GM12874 (cell line): ENCODE results near the gene ANKRD11.

Experiments
- CTCF ChIP-seq: IDR thresholded peaks from 2 replicates; pipeline ENCODE4 v1.5.1; 2011; ENCODE audit warnings: low read depth, mild to moderate bottlenecking, control low read depth, low read length, moderate library complexity; ENCODE audit not compliant: insufficient read depth

ANKRD11 gene

DNA sequence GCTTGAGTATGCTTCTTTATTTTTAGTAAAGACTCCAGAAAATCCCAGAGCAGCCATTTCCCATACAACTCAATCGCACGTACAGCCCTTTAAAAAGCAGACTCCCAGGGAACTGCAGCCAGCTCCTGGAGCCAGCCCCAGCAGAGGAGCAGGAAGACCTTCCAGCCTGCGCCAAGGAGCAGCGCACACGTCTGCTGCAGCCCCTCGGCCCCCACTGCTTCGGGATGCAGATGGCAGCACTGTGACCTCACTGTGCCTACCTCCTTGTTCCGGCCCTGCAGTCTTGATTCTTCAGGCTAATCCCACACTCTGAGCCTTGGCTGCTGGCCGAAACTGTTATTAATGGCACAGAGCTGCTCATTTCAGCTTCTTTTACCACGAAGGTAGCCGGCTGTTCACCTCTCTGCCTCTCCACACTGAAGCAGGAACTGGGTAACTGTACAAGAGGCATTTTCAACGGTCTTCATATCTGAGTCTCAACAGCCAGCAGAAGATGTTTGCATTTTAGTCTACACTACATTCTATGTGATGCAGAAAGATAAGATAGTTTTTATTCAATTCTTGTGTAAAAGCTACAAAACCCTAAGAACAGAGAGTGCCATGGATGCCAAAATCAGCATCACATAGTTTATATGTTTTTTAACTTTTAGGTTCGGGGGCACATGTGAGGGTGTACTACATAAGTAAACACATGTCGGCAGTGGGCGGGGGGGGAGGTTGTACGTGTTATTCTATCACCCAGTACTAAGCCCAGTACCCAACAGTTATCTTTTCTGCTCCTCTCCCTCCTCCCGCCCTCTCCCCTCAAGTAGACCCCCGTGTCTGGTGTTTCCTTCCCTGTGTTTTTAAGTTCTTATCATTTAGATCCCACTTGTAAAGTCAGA is 130.9 kb downstream of the ANKRD11 start:
- TF ChIP-seq CTCF: no peak

GRCh38 chr16:89358030-89359005 is 132.0 kb downstream of the ANKRD11 start:
- no peak for TF ChIP-seq CTCF

DNA sequence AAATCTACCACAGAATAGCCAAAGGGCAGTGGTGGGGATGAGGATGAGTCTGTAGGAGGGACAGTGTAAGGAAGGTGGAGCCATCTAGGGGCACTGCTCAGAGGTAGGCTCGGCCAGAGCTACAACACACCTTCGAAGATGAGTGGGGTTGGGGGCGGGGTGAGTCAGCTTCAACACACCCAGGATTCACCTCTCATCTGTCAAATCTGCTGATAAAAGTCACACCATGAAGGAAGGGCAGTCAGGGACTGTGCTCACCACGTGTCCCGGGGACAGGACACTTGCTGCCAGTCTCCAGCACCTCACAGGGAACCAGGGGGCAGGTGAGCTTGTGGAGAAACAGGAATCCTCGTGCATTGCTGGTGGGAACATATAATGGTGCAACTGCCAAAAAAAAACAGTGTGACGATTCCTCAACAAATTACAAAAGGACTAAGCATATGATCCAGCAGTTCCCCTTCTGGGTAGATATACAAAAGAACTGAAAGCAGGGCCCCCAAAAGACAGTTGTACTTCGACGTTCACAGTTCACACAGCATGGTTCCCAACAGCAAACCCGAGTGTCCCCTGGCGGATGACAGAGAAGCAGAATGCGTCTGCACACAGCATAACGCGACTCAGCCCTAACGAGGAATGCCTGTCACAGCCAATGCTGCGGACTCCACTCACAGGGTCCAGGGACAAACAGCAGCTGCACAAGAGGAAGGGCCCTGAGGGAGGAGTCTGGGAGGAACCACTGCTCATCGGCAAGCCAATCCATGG is 133.1 kb downstream of the ANKRD11 start:
- TF ChIP-seq CTCF: peak; percentile 42

DNA sequence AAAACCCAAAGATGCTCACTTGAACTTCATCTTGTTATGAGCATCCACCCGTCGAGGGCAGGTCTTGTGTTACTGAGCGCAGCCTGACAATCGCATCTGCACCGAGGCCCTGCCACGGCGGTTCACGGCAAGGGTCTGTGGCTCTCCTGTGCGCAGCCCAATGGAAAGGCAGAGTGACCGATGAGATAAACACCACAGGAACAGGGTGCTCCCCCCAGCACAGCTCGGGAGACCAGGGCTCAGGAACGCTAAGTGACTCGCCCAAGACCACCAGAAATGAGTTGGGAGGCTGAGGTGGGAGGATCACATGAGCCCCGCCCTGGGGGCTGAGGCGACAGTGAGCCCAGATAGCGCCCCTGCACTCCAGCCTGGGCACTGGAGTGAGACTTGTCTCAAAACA is 134.7 kb downstream of the ANKRD11 start:
- no peak for TF ChIP-seq CTCF

DNA sequence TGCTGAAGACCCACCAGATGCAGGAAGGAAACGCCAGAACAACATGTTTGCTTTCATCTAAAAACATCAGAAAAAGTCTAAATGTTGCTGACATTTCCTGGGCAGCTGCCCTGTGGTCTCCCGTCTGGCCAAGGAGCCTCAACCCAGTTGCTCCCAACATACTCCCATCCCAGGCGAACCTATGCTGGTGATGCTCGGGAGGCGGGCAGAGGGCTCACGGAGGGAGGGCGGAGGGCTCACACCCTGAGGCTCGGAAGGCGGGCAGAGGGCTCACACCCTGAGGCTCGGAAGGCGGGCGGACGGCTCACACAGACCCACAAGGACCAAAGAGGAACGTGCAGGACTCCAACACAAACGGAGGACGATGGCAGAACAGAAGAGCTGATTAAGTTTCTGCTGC is 135.4 kb downstream of the ANKRD11 start:
- TF ChIP-seq CTCF: no peak

- no peak for TF ChIP-seq CTCF
Observed at GRCh38 chr16:89354325-89354724, 136.0 kb downstream of the ANKRD11 start.
